Frontal cortex (tissue), 4 donors: ENCODE results near the gene UBE3D. TPM values are rescaled to one million over a fixed set of nuclear protein-coding genes. Genes with fewer than 3 reads are reported as not detected.

ENCODE experiments used
- DNase-seq, 2 donors: peaks; one replicate each; pipeline ENCODE4 v3.0.0; 2012; ENCODE audit warnings: low spot score in 2 of 2
- FAIRE-seq: peaks from 2 replicates; lab custom pipeline; 2012; peaks lifted over from hg19 to GRCh38; lab: Jason Lieb, UNC
- total RNA-seq: library from RNA; depleted of rRNA; stranded (reverse); fragments of >200 nt; gene quantifications from one replicate; pipeline ENCODE4 v1.2.3, GENCODE V29; 2014
- donor health status: control.
- donor health status: control.
- donor health status: control.

UBE3D gene, protein sequence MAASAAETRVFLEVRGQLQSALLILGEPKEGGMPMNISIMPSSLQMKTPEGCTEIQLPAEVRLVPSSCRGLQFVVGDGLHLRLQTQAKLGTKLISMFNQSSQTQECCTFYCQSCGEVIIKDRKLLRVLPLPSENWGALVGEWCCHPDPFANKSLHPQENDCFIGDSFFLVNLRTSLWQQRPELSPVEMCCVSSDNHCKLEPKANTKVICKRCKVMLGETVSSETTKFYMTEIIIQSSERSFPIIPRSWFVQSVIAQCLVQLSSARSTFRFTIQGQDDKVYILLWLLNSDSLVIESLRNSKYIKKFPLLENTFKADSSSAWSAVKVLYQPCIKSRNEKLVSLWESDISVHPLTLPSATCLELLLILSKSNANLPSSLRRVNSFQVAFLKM
- total RNA-seq: 24.9 TPM

DNA sequence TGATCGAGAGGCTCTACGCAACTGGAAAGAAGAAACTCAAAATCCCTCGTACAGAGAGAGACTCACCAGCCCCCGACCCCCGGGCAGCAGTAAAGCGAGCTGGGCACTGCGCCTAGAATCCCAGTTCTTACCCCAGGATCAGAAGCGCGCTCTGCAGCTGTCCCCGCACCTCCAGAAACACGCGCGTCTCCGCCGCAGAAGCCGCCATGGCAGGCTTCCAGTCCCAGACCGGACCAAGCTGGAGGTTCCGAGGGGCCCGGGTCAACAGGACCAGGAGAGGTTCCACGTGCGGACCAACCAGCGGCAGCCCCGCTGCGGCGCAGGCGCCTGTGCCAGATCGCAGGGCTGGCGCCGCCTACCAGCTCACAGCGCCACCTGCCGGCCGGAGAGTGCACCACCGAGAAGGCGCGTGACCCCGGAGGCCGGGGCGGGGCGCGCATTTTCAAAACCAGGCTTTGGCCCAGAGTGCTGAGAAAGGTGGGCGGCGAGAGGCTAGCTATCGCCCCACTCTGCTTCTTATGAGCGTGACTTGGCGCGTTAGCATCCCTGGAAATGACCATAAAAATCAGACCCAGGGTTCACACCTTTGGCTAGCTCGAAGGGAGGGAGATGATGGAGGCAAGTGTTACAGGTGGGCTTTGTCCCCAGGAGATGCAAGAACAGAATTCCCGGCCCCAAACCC is at the start of gene UBE3D:
UBE3D (minus strand) TSS at position 331 of the 682 bp plus-strand sequence; CDS start at position 208, 123 bp downstream.
- DNase-seq (peak; percentile 81 to 87), FAIRE-seq (no peak)

DNA sequence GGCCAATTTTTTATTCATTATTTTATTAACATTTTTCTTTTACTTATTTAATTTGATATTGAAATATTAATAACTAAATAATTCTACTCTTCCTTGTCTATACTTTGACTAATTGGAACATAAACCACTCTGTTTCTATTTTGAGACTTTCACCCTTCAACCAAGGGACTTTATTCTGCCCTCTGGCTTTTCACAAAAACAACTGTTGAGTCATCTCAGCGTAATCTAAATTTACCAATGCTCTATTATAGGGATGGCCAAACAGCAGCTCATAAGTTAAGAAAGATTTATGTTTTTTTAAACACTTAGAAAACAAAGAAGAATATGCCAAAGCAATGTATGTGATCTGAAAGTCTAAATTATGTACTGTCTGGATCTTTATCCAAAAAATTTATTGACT is 48.5 kb upstream of the UBE3D start:
- no peak for DNase-seq
- no peak for FAIRE-seq

DNA sequence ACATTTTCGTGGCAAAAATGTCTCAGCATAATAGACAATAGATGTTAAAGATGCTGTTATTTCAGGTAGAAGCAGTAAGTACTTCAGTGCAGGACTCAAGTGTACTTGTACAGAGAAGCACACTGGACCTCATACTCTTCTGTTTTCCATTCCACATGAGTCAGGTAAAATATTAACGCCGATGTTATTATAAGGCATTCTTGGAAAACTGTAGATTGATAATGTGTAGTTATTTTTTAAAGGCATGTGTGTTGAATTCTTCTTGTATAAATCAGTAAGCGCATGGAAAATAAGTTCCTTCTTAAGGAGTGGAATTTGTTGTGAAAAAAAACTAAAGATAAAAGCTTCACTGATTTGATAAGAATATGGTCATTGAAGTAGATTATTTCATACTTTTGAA is 47.6 kb upstream of the UBE3D start:
- FAIRE-seq (no peak), DNase-seq (no peak)

DNA sequence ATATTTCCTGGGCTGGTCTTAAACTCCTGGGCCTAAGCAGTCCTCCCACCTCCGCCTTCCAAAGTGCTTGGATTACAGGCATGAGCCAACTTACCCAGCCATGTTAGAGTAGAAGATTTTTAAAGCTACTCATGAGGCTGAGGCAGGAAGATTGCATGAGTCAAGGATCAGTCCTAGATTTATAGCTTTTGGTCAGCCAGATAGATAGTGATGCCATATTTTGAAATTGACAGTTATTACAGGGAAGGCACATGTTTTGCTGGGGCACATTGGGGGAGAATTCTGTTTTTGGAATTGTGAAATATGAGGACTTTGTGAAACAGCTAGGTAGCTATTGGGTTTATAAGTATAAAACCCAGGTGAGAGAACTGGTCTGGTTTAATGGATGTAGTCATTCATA is 42.7 kb upstream of the UBE3D start:
- no peak for DNase-seq
- FAIRE-seq: no peak

DNA sequence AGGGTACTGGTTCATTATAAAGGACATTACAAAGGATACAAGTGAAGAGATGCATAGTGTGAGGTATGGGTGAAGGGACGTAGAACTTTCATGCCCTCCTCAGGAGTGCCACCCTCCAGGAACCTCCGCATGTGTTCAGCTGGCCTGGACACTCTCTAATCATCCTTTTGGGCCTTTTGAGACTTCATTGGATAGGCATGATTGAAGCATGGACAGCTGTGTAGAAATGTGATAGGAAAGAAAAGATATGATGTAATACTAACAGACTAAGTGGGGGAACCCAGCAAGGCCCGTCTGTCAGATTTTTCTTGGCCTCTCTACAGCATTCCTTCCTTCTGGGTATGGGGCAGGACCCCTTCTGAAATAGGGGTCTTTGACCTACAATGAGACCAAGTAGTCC is 32.9 kb upstream of the UBE3D start:
- FAIRE-seq (no peak), DNase-seq (no peak)

DNA sequence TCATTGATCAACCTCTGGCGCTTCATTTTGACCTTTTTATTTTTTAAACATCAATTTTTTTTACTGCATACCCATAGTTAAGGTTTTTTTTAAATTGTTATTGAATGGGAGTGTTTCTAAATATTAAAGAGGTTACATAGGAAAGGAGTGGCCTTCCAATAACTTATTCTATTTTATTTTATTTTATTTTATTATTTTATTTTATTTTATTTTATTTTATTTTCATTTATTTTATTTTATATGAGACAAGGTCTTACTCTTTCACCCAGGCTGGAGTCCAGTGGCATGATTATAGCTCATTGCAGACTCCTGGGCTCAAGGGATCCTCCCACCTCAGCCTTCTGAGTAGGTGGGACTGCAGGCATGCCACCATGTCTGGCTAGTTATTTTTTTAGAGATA is 32.0 kb upstream of the UBE3D start:
- FAIRE-seq (peak; percentile 49), DNase-seq (no peak)

DNA sequence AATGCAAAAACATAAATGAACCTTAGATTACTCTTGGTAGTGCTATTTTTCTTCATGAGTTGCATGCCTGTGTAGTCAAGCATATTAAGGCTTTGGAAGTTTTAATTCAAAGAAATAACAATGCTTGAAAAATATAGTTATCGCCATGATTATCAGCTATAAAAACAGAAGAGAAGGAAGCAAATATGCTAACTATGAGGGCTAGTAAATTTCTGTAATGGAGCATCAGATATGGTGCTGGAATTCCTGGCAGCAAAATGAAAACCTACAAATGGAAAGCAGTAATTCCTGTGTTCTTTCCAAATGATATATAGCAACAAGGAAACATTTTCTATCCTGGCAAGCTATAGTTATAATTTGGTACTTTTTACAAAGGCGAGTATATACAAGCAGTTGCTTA is 31.6 kb upstream of the UBE3D start:
- FAIRE-seq (no peak), DNase-seq (no peak)

DNA sequence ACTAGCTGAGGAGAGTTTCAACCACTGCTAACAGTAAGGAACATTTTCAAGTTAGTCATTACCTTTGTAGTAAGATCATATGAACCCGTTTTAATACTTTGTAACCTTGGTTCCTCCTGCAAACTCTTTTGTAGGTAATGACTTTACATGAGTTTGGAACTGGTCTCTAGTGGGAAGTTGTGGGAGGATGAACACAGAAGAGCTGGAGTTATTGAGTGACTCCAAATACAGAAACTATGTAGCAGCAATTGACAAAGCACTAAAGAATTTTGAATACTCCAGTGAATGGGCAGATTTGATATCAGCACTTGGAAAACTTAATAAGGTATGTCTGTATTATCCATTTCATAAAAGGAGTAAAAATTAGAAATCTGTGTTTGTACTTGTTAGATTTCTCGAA is 31.1 kb upstream of the UBE3D start:
- FAIRE-seq (no peak), DNase-seq (no peak)

DNA sequence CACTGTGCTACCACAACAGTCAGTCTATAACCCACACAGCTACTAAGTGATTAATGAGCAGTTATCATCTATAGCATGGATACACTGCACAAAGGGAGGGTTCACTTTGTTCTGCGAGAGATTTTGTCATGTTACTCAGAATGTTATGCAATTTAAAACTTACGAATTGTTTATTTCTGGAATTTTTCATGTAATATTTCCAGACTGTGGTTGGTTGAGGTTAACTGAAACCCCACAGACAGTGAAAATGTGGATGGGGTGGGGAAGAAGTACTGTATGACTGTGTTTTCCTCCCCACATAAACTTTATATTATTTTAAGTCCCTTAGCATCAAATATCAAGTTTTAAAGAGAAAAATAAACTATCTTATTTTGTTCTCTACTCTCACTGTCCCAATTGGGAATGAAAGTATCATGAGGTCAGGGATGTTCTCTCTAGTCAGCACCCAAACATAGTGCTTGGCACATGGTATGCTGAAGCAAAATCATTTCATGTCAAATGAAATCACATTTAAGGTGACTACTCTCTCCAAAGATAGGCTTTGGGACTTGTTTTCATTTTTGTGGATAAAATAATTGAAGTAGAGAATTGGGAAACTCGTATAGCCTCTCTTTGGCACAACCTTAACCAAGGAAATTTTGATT is 27.2 kb upstream of the UBE3D start:
- DNase-seq (no peak), FAIRE-seq (no peak)

DNA sequence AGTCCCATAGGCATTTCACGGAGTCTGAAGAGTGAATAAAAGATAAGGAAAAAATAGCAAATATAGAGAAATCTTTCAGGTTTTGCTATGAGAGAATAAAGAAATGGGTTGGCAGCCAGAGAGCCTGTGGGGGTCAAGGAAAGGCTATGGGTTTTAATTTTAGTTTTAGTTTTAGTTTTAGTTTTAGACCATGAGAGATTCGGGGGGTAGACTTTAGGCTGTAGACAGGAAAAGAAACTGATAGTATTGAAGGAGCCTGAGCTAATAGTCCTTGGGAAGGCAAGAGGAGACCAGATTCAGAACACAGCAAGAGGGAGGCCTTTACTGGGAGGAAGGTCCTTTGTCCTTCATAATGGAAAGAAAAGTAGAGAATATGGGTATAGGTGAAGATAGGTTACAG is 21.1 kb upstream of the UBE3D start:
- no peak for FAIRE-seq
- DNase-seq: no peak

DNA sequence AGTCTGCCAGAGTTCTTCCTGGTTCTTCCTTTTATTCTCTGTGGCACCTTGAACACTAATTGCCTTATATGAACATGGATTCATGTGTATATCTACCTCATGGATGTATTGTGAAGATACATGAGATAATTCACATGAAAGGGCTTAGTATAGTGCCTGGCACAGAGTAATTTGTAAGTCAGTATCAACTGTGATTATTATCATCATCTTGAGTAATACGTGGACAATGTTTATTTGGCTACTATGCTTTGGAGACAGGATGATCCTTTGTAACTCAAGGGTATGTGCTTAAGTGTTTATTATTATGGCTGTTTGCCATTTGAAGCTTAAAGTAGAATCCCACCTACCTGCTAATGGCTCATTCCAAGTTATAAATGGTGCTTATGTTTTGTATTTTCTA is 17.8 kb upstream of the UBE3D start:
- DNase-seq (no peak), FAIRE-seq (no peak)

DNA sequence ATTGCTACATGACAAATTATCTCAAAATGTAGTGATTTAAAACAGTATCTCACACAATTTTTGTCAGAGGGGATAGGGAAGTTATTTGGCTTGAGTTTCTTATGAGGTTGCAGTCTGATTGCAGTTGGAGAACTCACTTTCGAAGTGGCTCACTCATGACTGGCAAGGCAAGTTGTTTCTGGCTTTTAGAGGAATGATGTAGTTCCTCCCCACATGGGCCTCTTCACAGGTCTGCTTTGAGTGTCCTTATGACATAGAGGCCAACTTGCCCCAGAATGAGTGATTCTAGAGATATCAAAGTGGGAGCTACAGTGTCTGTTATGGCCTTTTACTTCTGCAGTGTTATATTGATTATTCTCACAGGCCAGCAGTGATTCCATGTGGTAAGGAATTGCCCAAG is 8.0 kb upstream of the UBE3D start:
- FAIRE-seq (no peak), DNase-seq (no peak)

DNA sequence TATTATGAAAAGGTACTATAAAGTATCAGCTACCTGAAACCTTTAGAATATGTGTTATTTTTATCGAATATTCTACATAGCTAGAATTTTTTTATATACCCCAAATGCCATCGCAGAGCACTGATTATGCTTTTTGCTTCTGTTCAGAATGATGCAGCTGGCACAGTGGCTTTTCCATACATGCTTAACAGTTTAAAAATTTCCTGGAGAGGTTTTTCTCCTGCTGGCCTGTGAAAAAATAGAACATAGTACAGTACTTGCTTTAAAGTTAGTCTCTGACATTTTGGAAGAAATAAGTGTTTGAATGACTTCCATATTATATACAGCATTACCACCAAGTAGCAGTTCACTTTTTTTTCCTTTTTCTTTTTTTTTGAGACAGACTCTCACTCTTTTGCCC is 7.1 kb upstream of the UBE3D start:
- no peak for DNase-seq
- FAIRE-seq: no peak

DNA sequence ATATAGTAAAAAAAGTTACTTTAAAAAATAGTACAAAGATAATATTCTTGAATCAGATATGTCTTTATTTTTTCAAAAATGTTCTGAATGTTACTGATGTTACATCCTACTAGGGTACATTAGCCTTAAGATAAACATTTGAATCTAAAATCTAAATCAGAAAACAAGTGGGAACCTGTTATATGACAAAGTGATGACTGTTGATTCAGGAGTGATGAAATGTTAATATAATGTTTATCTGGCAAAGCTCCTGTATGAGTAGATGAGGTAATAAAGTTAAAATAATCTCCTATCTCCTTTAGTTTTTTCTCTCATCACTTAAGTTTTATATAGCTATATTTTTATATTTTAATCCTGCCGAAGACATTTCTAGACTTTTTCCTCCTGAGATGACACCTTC is 6.1 kb upstream of the UBE3D start:
- no peak for DNase-seq
- no peak for FAIRE-seq

DNA sequence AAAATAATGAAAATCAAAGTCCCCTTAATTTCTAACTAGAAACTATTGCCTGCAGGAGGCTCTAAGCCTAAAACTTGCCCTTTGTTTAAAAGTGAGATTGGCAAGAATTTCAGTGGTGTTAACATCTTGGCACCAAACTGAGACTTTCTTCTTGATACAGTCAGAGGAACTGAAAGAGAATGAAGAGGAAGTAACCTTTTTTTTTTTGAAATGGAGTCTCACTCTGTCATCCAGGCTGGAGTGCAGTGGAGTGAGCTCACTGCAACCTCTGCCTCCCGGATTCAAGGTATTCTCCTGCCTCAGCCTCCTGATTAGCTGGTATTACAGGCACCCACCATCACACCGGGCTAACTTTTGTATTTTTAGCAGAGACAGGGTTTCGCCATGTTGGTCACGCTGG is 5.4 kb upstream of the UBE3D start:
- FAIRE-seq: no peak

DNA sequence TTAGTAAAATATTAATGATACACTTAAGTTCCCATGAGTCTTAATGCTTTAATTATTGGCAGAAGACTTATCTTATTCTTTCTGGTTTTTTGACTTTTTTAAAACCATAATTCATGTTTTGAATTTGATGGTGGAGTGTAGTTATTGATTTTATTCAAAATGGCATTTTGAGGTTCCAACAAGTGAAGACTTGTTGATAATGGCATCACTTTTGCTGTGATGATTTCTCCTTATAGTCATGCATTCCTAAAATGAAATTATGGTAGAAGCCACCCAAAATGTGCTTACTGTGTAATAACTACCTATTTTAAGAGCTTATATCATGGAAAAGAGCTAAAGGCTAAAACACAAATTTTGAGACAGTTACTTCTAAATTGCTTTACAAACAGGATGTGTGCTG is 4.0 kb upstream of the UBE3D start:
- FAIRE-seq: no peak

More for the DNA sequence above, 5.4 kb upstream of the UBE3D start:
- no peak for DNase-seq

DNA sequence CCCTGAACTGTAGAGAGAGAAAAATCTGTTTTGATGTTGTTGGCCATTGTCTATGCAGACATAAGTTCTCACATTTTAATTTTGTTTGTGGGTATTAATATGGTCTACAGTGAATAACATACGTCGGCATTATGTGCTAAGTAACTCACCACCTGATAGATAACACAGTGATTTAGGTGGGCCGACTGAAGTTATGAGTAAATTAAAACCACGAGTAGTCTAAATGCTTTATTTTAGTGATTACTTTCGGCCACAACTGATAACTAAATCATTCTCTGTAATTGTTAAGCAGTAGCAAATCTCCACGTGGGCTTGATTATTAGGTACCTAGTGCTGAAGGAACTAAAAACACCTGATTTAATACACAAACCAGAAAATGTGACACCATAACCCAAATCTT is 3.0 kb upstream of the UBE3D start:
- DNase-seq (no peak), FAIRE-seq (no peak)

More for the DNA sequence above, 4.0 kb upstream of the UBE3D start:
- DNase-seq: no peak

DNA sequence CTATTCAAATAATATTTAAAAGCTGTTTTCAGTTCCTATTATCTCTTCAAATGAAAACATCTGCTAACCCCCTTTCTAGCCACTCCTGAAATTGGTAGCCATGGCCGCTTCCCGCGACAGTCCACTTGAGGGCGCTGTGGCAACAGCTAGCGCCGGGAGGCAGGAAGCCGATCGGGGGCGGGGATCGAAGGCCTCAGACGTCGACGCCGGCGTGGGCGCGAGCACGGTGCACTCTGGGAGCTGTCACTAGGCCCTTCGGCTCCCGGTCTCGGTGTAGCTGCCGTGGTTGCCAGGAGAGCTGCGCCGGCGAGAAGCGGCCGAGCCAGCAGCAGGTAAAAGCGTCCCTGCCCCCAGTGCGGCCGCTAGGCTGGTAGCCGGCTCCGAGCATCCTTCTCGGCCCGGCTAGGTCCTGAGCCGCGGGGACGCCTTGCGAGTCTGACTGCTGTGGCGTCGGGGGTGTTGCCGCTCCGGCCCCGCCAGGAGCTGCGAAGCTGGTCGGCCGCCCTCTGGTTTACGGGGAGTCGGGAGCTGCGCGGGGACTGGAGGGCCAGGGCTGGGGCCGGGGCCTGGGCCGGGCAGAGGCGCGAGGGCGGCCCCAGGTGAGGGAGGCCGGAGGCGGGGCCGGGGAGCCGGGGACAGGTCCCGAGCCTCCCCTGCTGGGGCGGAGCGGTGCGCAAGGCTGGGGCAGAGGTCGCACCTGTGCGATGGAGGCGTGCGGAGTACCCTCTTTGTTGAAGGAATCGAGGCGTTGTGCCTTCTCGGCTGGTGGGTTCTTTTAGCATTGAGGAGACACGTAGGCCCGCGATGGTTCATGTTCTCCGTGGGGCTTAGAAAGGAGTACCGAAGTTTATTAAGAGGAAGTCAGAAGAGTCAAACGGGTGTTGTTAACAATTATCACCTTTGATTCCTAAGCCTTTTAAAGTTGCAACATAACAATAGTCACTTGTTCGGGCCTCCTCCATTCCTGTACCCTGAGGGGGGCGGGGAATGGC is 2.1 kb upstream of the UBE3D start, which contains the start of gene DOP1A:
DOP1A (plus strand) TSS at position 224 of the 992 bp plus-strand sequence. CDS start 29,307 bp downstream, outside the sequence.
- FAIRE-seq: peak; percentile 37
- peak; percentile 87 to 90 for DNase-seq

DNA sequence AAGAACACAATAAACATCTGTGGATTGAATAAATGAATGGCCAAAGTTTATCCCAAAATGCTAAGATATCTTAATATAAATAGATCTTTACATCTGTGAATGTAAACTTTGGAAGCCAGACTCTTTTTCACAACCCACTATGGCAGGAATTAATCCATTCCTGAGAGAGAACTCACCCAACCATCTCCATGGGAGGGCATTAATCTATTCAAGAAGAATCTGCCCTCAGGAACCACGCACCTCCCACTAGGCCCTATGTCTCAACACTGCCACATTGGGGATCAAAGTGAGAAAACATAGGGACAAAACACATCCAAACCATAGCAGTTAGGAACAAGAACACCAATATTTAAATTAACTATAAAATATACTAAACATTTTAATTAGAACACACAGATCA is 3.4 kb downstream of the UBE3D start:
- FAIRE-seq (no peak), DNase-seq (no peak)

DNA sequence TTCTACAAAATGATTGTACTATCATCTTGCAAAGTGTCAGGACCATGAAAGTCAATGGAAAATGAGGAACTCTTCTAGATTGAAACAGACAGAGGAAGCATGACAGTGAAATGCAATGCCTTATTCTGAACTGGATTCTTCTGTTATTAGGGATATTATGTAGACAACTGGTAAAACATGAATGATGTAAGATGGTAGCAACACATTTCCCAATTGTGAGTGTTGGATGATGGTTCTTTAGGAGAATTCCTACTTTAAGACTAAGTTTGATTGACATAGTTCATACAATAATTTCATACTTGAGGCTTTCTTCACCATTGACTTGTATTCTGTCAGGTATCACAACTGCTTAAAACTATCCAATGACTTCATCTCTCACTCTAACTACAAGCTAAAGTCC is 4.5 kb downstream of the UBE3D start:
- DNase-seq (no peak), FAIRE-seq (no peak)
